GM18858 (cell line): ENCODE data around the gene OAF.

Experiments
- ATAC-seq: cut with Tn5 transposase; IDR thresholded peaks from one replicate; pipeline ENCODE4 v1.9.1; 2021; ENCODE audit not compliant: unreplicated experiment

Gene OAF

GRCh38 chr11:120201653-120202052 is 9.2 kb upstream of the OAF start:
- no peak for ATAC-seq

- no peak for ATAC-seq
Measured at GRCh38 chr11:120203626-120204025, 7.2 kb upstream of the OAF start.

- ATAC-seq, result no peak
Measured at GRCh38 chr11:120205596-120206161, 5.2 kb upstream of the OAF start.

- ATAC-seq, result no peak
Measured at GRCh38 chr11:120207512-120207911, 3.3 kb upstream of the OAF start.

GRCh38 chr11:120208001-120208441 is 2.8 kb upstream of the OAF start:
- ATAC-seq, result no peak

GRCh38 chr11:120208777-120209176 is 2.1 kb upstream of the OAF start:
- ATAC-seq, result no peak

GRCh38 chr11:120209746-120210625 is 846 bp upstream of the OAF start:
- ATAC-seq, result no peak

GRCh38 chr11:120211522-120212258 is 858 bp downstream of the OAF start:
- no peak for ATAC-seq

- no peak for ATAC-seq
Measured at GRCh38 chr11:120212259-120212878, 1.5 kb downstream of the OAF start.

- no peak for ATAC-seq
Measured at GRCh38 chr11:120212926-120213325, 2.1 kb downstream of the OAF start.

- no peak for ATAC-seq
Measured at GRCh38 chr11:120214581-120214980, 3.7 kb downstream of the OAF start.

GRCh38 chr11:120215634-120216033 is 4.8 kb downstream of the OAF start:
- no peak for ATAC-seq

- no peak for ATAC-seq
Measured at GRCh38 chr11:120216426-120217102, 5.7 kb downstream of the OAF start.

- no peak for ATAC-seq
Measured at GRCh38 chr11:120217526-120217925, 6.7 kb downstream of the OAF start.

GRCh38 chr11:120217941-120218694 is 7.3 kb downstream of the OAF start:
- no peak for ATAC-seq

GRCh38 chr11:120218695-120219033 is 7.8 kb downstream of the OAF start:
- ATAC-seq, result no peak

GRCh38 chr11:120219232-120219937 is 8.6 kb downstream of the OAF start:
- no peak for ATAC-seq

- ATAC-seq, result no peak
Measured at GRCh38 chr11:120219938-120220746, 9.3 kb downstream of the OAF start.

- ATAC-seq, result no peak
Measured at GRCh38 chr11:120220747-120221037, 9.9 kb downstream of the OAF start.
